Measurements from ENCODE around the gene ATAT1. TPM values are rescaled to one million over a fixed set of nuclear protein-coding genes. Genes with fewer than 3 reads are reported as not detected.
A peak's percentile ranks its signal among the peaks of the same experiment; 100 is the strongest.

Gene ATAT1
- polyA plus RNA-seq, 1 experiment, result 10.8 TPM

GRCh38 chr6:30685157-30686008, 58.7 kb downstream of the ATAT1 start:
- TF ChIP-seq, protein P1, sequence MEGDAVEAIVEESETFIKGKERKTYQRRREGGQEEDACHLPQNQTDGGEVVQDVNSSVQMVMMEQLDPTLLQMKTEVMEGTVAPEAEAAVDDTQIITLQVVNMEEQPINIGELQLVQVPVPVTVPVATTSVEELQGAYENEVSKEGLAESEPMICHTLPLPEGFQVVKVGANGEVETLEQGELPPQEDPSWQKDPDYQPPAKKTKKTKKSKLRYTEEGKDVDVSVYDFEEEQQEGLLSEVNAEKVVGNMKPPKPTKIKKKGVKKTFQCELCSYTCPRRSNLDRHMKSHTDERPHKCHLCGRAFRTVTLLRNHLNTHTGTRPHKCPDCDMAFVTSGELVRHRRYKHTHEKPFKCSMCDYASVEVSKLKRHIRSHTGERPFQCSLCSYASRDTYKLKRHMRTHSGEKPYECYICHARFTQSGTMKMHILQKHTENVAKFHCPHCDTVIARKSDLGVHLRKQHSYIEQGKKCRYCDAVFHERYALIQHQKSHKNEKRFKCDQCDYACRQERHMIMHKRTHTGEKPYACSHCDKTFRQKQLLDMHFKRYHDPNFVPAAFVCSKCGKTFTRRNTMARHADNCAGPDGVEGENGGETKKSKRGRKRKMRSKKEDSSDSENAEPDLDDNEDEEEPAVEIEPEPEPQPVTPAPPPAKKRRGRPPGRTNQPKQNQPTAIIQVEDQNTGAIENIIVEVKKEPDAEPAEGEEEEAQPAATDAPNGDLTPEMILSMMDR (IDR thresholded peaks at IDR 0.05; ENCODE audit: low read depth, low read length), result peak; percentile 38
- ChIA-PET POLR2A (interaction anchor here (0.6 kb wide), 1 partner anchor 126 kb away, joined by 4 read pairs; no protein-coding TSS in a partner anchor), CTCF (interaction anchor here (1.0 to 1.4 kb wide), 3 partner anchors 10 to 402 kb away, joined by 3 to 6 read pairs (median 4); no protein-coding TSS in a partner anchor)
- Histone ChIP-seq H3K27me3 (ENCODE audit: control insufficient read depth, insufficient read depth, low read length) (no peaks in the 10 kb centered on the region), H3K27ac (ENCODE audit: low read depth, low read length) (peak overlapping the region; percentile 75), H3K4me3 (ENCODE audit: low read depth, low read length) (peak overlapping the region; percentile 92), H3K9me3 (ENCODE audit: control insufficient read depth, insufficient read depth, low read length) (no peaks in the 10 kb centered on the region; the same call in 1 of the 2 replicates)
- no peak for DNase-seq (ENCODE audit: low read depth, low spot score)

DNA sequence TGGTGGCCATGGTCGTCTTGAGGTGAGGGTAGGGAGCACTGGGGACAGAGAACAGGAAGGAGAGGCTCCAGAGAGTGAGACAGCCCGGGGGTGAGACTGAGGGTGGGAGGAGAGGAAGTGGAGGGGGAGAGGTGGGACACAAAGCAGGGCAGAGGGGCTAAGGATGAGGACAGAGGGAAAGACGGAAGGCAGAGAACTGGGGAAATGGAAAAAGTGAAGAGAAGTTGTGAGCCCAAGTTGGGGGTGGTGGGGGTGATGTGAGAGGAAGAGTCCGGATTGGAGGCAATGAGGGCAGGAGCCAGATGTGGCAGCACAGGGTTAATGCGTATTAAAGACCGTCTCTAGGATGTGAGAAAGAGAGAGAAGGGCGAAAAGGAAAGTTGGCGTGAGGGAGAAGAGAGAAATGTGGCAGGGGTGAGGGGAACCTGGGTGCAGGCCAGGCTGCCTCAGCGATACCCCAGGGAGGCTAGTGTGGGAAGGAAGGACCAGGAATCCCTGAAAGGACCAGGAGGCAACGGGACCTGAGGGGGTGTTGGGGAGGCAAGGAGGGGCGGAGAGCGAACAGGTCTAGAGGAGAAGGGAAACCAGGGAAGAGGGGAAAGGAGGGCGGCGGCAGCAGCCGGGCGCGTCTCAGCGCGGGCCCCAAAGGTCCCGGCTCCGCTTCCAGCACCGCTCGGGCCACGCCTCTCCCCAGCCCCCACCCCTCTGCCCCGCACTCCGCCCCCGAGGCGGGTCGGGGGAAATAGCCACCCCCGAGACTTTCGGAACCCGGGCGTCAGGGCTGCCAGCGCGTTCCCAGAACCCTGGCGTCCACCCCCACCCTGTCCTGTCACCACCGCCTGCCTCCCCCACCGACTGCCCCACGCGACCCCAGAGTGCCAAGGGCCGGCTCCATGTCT, 59.6 kb downstream of the ATAT1 start, which contains the start of gene PPP1R18:
Gene PPP1R18, minus strand, starts transcription at position 637 of the 899 bp plus-strand sequence. Its CDS starts 627 bp downstream, at position 10.
- no peak for DNase-seq (ENCODE audit: low read depth, low spot score)
- Histone ChIP-seq H3K9me3 (ENCODE audit: control insufficient read depth, insufficient read depth, low read length) (no peaks in the 10 kb centered on the region; the same call in 1 of the 2 replicates), H3K4me3 (ENCODE audit: low read depth, low read length) (peak within 1 kb of the TSS; percentile 92), H3K27ac (ENCODE audit: low read depth, low read length) (peak within 1 kb of the TSS; percentile 99), H3K27me3 (ENCODE audit: control insufficient read depth, insufficient read depth, low read length) (no peaks in the 10 kb centered on the region)
- CTCF ChIA-PET, result interaction anchor here (1.4 kb wide), 1 partner anchor 401 kb away, joined by 4 read pairs; no protein-coding TSS in a partner anchor
- POLR2A ChIA-PET, result no interaction called here
- TF ChIP-seq, protein P1 (IDR thresholded peaks at IDR 0.05; ENCODE audit: low read depth, low read length), result no peak

- TF ChIP-seq, protein P1 (IDR thresholded peaks at IDR 0.05; ENCODE audit: low read depth, low read length), result no peak
- CTCF ChIA-PET, result interaction anchor here (0.8 to 2.0 kb wide), 4 partner anchors 8 to 35 kb away, joined by 3 to 13 read pairs (median 4); partner anchors contain the start of gene MDC1
- DNase-seq (ENCODE audit: low read depth, low spot score), result peak; percentile 92
- POLR2A ChIA-PET, result interaction anchor here (0.6 to 4.8 kb wide), 9 partner anchors 8 to 202 kb away, joined by 3 to 43 read pairs (median 6); partner anchors contain the start of genes DHX16, MDC1 and TUBB
- H3K27me3 ChIP-seq (ENCODE audit: control insufficient read depth, insufficient read depth, low read length), result no peaks in the 10 kb centered on the region
- H3K4me3 ChIP-seq (ENCODE audit: low read depth, low read length), result peak overlapping the region; percentile 92
- no peaks in the 10 kb centered on the region; the same call in 1 of the 2 replicates for H3K9me3 ChIP-seq (ENCODE audit: control insufficient read depth, insufficient read depth, low read length)
- peak overlapping the region; percentile 99 for H3K27ac ChIP-seq (ENCODE audit: low read depth, low read length)
These were observed 60.4 kb downstream of the ATAT1 start for GRCh38 chr6:30686908-30687658.

- TF ChIP-seq, protein P1 (IDR thresholded peaks at IDR 0.05; ENCODE audit: low read depth, low read length), result peak; percentile 32
- peak overlapping the region; percentile 92 for H3K4me3 ChIP-seq (ENCODE audit: low read depth, low read length)
- no peaks in the 10 kb centered on the region for H3K27me3 ChIP-seq (ENCODE audit: control insufficient read depth, insufficient read depth, low read length)
- no peaks in the 10 kb centered on the region; the same call in 1 of the 2 replicates for H3K9me3 ChIP-seq (ENCODE audit: control insufficient read depth, insufficient read depth, low read length)
- H3K27ac ChIP-seq (ENCODE audit: low read depth, low read length), result peak overlapping the region; percentile 99
- POLR2A ChIA-PET, result interaction anchor here (0.6 to 4.8 kb wide), 9 partner anchors 8 to 201 kb away, joined by 3 to 43 read pairs (median 6); partner anchors contain the start of genes DHX16, MDC1 and TUBB
- CTCF ChIA-PET, result interaction anchor here (0.6 to 2.0 kb wide), 6 partner anchors 9 to 73 kb away, joined by 3 to 13 read pairs (median 4); partner anchors contain the start of genes DHX16 and MDC1
- no peak for DNase-seq (ENCODE audit: low read depth, low spot score)
These were observed 61.2 kb downstream of the ATAT1 start for GRCh38 chr6:30687659-30688431.

Measured in AG04450 (cell line).